NCI-H446 (cell line): ENCODE data around the gene TNFRSF18.

Source experiments
- DNase-seq, 2 experiments: peaks; one replicate each; lab custom pipeline; 2025; lab: John Stamatoyannopoulos, UW

The TNFRSF18 gene

DNA sequence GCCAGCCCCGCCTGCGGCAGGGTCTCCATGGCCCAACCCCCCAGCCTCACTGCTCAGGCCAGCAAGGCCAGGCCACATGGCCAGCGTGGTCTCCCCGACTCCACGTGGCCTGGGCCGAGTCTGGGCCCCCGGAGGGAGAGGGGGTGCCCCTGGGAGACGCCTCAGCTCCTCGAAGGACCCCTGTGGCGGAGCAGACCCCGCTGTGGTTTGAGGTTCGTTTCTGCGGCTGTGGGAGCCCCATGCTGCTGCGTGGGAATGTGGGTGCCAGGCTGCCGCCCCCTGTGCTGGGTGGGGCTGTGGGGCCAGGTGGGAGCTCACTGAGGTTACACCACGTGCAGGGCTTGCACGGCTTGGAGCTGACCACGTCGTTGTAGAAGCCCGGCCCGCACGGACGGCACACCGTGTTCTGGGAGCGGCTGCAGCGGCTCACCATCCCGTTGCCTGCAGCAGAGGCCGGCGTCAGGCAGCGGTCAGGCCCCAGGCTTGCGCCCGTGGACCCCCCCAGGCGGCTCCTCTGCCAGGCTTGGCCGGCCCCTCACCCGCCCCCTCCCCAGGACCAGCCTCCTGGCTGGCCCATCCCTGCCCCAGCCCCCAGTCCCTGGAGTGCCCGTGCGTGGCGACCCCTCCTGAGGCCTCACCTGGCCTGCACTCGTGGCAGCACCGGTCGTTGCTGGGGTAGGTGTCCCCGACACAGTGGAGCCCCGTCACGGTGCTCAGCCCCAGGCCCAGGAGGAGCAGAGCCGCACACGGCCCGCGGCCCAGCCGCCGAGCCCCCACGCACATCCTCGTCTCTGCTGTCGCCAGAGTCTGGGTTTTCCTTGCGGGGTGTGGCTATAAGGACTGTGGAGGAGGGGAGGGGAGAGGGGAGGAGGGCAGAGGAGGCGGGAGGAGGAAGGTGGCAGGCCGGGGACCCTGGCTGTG, 7.2 kb upstream of the TNFRSF18 start, which contains the start of gene TNFRSF4:
TSS of gene TNFRSF4 (minus strand) at position 809 of the 921 bp plus-strand sequence. CDS start at position 783, 26 bp downstream.
- DNase-seq, result no peak

DNA sequence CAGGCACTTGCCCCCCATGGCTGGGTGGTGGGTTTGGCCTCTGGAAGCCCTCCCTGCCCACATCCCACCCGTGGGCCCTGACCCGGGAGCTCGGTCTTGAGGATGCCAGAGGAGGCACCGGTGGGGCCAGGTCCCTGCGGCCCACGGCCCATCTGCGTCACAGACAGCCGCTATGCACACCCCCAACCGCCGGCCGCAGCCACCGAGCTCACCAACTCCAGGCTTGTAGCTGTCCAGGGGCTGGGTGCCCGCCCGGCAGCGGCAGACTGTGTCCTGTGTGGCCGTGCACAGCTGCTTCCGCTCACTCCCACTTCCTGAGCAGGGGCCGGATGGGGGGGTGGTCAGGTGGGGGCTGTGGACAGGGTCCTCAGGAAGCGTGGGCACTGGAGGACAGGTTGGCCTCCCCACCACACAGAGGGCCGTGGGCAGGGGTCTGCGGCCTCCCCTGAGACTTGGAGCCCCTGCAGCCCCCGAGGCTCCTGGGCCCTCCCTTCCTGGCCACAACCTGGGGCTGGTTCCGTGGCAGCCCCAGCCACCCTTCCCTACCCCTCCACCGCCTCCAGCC, 6.5 kb upstream of the TNFRSF18 start:
- no peak for DNase-seq

DNA sequence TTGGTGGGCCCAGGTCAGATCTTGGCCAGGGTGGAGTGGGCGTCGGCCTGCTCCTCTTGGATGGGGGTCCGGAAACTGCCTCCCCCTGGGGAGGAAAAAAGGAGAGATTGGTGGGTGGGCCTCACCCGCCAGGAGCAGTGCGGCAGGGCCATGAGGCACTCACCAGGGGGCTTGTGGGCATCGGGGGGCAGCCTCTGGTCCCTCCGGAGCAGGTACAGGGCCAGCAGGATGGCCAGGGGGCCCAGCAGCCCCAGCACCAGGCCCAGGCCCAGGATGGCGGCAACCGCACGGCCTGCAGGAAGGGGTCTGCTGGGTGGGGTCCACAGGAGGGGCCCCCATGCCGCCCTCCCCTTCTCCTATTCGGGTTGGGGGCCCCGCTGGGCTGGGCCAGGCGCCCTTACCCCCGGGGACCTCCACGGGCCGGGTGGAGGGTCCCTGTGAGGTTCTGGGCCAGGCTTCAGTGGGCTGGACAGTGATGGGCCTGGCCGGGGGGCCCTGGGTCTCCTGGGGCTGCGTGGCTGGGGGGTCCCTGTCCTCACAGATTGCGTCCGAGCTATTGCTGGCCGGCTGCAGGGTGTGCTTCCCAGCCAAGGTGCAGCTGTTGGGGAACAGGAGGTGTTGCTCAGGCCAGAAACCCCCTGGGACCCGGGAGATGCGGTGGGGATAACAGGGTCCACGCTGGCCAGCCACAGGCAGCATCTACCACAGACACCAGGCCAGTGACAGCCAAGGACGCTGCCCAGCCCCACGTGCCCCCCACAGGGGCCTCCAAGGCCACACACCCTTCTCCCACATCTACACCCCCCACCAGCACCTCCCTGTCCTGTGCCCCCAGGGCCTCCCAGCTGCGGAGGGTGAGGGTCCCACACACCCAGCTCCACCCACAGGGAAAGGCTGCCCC, 5.4 kb upstream of the TNFRSF18 start:
- DNase-seq, result no peak

DNA sequence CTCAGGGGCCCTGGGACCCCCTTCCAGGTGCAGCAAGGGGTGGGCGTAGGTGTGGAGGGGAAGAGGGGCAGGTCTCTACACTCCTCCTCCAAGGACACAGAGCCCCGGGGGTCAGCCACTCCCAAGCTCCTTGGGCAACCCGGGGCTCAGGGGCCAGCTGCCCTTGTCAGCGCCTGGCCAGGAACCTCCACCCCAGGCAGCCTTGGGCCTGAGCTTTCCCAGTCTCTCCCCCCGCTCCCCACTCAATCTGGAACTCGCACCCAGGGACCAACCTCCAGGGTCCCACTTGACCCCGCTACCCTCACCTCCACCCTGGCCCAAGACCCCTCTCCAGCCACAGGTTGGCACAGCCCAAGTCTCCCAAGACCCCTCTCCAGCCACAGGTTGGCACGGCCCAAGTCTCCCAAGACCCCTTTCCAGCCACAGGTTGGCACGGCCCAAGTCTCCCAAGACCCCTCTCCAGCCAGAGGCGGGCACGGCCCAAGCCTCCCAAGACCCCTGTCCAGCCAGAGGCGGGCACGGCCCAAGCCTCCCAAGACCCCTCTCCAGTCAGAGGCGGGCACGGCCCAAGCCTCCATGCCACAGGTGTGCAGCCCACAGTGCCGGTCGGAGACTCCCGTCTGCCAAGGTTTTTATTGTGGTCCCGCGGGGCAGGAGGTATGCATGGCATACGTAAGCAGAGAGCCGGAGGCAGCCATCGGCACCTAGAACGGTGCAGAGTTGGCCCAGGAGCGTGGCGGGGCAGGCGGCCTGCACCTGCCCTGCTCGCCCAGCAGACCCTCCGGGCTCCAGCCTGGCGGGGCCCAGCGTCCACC, 4.5 kb upstream of the TNFRSF18 start:
- DNase-seq, result no peak

DNA sequence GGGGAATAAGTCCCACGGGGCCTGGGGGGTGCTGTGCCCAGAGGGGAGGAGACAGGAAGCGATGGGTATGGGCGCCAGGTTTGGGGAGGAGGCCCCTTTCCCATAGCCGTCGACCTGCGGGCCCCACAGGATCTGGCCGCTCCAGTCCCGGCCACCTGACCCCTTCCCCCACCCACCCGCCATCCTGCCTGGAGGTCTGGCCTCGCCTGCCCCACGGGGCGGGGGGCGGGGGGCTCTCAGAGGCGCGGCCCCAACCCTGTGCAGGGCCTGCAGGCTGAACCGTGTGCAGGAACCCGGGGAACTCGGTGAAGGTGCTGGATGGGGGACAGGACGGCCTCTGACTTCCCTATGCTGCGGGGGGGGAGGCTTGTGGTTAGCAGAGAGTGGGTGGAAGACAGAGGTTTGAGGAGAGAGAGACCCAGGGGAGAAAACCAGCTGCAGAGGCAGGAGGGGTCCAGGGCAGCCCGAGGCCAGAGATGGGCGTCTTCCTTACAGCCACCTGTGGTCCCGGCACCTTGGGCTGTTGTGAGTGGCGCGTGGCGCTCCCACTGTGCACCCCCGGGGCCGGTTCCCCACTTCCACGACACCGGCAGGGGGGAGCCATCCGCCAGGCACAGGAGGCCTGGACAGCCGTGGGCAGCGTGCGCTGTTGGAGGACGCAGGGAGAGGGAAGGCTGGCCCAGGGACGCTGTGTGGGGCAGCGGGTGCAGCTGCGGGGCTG, 2.5 kb upstream of the TNFRSF18 start:
- no peak for DNase-seq

DNA sequence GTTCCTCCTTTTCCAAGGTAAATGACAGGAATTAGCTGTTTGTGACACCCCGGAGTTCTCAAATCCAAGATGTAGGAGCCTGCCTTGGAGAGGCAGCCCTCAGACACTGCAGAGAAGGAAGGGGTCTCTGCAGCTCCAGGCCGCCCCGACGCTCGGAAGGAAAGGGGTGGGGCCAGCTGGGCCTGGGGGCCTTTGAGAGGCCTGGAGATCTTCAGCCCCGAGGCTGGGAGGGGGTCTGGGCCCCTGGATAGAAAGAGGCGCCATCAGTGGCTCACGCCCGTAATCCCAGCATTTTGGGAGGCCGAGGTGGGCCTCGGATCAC, 1.1 kb upstream of the TNFRSF18 start:
- no peak for DNase-seq

DNA sequence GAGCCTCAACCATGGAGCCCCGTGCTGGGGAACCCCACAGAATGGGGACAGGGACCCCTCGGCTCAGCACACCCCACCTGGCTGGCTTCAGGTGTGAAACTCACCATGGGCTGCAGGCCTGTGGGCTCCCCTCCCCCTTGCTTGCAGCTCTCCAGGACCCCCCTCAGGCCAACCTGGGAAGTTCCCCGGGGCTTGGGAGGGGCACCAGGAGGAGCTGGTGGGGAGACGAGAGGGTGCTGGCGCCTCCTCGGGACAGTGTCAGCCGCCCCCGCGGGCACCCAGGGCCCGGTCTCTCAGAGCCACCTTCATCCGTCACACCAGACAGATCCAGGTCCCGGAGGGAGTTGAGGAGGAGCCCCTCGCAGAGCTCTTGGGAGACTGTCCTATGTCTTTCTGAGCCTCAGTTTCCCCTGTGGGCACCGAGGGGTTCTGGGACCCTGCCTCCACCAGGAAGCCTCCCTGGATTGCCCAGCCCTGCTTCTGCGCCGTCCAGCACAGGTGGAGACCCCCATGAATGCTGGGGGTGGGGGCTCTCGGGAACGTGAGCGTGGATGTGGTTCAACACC, 657 bp upstream of the TNFRSF18 start:
- DNase-seq, result no peak

DNA sequence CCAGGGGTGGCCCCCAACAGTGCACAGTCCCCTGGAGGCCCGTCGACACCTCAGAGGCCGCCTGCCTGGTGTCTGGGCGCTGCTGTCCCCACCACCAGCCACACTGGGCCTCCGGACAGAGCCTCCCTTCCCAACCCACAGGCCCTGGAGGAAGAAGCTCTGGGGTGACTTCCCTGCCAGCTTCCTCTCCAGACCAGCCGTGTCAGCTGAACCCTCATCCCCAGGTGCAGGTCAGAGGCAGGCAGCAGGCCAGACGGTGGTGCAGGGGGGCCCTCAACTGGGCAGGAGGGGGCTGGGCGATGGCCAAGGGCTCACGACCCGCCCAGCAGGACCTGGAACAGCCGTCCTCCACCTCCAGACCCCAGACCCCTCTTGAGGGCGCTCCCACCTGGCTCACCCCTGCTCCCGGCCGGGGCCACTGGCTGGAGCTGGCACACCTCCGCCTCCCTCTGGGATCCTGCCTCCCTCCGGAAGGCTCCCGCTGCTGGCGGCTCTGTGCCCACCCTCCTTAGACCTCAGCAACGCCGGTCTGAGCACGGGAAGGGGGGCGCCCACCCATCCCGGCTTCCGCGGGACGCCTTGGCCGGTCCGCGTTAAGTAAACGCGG, 520 bp downstream of the TNFRSF18 start:
- no peak for DNase-seq

DNA sequence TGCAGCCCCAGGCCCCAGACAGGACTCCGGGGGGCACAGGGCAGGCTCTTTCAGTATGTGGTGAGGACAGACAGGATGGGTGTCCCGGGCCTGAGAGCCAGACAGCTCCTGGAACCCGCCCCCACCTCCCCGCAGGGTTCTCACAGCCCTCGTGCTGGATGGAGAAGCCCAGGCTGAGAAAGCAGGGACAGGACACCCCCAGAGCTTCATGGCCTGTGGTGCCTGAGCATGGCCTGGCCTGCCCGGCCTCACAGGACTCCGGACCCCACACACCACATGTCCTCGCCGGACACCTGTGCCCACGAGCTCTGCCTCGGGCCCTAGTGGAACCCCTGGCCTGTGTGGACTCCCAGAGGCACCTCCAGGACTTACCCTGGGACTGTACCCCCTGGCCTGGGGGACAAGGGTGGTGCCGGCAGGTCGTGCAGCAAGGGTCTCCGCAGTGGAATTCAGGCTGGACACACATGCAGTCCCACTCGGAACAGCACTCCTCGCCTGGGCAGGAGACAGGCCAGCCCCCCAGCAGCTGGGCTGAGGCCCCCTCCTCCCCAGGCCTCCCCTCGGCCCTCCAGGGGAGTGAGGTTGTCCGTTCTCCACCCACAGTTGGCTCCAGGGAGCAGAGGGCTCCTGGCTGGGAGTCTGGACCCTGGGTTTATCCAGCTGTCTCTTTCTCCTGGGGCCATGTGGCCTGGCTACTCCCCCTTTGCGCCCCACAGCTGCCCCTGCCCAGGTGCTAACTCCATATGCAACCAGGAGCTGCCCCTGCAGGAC, 1.2 kb downstream of the TNFRSF18 start:
- no peak for DNase-seq

DNA sequence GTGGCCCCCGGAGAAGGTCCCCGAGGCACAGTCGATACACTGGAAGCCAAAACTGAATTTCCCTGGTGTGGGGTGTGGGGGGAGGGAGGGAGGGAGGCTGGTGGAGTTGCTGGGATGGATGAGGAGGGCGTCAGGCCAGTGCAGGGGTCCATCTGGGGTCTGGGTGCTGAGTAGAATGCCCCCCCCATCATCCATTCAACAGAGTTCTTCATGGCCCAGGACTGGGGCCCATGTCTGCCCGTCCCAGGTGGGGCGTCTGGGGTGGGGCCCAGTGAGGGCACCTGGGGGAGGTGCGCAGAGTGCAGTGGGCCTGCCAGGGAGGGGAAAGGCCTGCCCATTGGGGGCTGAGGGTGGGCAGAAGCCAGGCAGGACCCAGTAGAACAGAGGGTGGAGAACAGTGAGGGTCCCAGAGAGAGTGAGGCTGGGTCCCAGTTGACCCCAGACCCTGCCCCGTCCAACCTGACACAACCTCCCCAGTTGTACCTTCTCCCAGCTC, 1.9 kb downstream of the TNFRSF18 start:
- no peak for DNase-seq

DNA sequence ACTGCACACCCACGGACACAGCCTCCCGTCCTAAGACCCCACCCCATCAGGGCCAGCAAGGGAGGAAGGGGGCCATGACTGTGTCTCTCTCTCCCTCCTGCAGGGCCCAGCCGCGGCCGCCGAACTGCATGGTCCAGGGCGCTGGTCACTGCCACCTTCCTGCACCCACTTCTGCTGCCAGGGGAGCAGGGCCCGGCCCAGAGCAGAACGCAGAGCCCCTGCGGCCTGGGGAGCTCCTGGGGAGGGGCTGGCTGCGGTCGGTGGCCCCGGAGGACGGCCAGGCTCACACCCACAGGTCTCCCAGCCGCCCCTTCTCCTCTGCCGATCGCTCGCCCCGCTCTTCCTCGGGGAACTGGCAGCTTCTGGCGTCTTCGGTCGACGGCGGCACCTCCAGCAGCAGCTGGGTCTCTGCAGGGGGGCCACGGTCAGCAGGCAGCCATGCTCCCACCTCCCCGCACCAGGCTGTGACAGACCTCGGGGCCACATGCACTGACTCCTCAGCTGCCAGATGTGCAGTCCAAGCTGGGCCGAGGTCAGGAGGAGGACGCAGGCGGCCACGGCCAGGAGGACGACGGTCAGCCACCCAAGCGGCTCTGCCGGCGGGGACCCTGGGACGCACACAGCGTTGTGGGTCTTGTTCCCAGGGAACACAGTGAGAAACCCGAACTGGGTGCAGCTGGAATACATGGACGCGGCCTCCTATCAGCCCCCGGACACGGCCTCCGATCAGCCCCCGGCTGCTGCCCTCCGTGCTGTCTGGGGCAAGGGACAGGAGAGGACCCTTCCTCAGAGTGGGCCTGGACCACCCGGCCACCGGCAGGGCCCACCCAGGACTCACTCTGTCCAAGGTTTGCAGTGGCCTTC, 2.6 kb downstream of the TNFRSF18 start:
- DNase-seq, result no peak

DNA sequence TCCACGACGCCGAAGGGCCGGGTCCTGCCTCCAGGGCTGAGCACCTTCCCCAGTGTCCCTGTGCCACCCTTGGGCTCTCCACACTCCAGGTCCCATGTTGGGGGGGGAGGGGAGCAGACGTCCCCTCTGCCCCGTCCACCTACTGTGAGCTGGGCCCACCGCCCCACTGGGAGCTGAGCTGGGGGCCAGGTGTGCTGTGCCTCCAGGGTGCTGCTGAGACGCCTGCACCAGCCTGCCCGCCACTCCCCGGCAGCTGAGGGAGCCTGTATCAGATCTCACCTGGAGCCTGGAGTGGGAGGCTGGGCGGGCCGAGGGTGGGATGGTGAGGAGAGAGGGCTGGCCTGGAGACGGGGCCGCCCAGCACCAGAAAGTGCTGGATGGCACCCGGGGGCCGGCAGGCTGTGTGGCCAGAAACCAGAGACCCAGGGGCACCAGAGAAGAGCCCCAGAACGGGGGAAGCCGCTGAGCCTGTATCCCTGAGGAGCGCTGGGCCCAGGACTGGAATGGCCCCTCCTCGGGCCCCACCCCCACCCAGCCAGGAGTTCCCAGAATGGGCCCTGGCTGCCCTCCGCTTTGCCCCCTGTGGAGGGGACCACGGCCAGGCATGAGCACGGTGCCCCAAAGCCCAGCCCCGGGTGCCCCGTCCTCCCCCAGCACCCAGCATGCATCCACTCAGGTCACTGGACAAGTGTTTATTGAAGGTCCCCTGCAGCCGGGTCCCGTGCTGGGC, 3.4 kb downstream of the TNFRSF18 start:
- DNase-seq, result no peak

DNA sequence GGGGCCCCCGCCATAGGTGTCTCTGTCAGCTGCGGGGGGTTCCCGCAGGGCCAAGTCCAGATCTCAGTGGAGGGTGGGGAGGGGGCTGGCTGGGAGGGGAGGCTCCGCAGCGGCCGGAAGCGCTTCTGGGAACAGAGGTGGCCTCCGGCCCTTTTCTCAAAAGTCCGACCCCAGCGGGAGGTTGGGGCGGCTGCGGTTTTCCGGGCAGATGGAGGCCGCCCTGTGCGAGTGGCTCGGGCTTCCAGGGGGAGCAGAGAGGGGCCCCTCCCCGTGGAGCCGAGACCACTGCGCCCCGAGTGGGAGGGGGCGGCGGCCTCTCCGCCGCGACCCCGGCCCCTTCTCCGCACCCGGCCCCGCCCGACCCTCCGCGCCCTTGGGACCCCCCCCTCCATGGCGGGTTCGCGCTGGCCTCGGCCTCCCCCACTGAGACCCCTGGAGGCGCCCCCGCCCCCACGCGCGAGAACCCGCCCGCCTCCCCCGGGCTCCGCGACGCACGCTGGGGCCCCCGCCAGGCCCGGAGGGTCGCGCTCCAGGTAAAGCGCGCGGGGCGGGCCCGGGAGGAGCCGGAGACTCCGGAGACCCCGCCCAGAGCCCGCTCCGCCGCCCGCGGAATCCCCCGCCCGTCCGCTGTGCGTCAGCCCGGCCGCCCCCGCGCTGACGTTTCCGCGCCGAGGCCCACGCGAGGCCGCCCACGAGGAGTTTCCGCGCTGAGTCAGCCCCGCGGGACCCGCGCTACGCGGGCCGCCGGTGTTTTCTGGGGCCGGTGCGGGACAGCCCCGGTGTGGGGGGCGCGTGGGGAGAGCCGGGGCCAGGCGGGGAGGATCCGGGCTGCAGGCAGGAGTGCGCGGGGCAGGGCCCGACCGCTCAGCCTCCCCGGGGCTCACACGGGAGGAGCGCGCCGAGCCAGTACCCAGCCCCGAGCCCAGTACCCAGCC, 5.2 kb downstream of the TNFRSF18 start:
- no peak for DNase-seq

DNA sequence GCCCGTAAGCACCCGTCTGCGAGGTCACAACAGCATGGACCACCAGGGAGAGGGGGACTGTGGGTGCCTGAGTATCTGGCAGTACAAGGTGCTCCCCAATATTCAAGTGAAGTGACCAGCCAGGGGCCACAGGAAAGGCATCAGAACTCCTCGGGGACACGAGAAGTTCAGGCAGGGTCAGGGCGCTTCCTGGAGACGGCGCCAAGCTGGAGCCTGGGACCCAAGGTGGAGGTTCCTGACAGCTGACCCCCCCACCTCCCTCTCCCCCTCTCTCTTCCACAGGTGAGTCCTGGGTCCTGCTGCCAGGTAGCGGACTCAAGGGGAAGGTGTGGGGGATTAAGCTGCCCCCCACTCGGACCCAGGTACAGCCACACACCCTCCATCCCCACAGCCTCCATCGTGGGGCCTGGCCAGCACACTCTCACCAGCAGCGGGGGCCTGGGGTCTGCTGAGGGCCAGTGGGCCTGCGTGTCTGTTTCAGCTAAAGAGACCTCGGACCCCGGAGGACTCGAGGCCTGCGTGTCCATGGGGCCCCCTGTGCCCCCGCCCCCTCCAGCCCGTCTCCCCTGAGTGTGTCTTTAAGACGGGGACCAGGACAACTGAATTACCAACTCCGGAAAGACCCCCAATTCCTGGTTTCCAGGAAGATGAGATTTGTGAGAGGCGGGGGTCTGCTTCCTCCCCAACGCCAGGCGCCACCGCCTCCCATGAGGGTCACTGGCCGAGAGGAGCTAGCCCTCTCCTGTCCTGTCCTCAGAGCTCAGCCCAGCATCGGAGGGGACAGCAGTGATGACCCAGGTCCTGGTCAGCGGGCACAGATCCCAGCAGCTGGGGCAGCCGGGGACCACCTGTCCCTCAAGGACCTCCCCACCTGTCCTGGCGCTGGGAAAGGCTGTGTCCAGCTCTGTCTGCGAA, 6.2 kb downstream of the TNFRSF18 start:
- no peak for DNase-seq
